Measurements from ENCODE around the gene FAS.

GRCh38 chr10:88987243-88987725 is 3.3 kb upstream of the FAS start:
- no peak for TF ChIP-seq CTCF (IDR thresholded peaks at IDR 0.05)
- no peak for TF ChIP-seq POLR2A (IDR thresholded peaks at IDR 0.05)
